Measurements from ENCODE around the gene PTPN7. TPM values are rescaled to one million over a fixed set of nuclear protein-coding genes. Genes with fewer than 3 reads are reported as not detected.

PTPN7 gene
- total and polyA plus RNA-seq, 2 donors (not counting 3 experiments of a cell fraction or from before 2014, with no cell fraction given), result 0.86 to 1.8 TPM

GRCh38 chr1:202151045-202151444, 9.4 kb downstream of the PTPN7 start:
- intact Hi-C loops (cut with micrococcal nuclease), result no loop called here
- CTCF ChIA-PET, result no interaction called here

More at GRCh38 chr1:202151045-202151444, 9.4 kb downstream of the PTPN7 start:
- dilution Hi-C loops (cut with MboI; ENCODE audit: extremely low pct_ligation_motif_present, low sequenced_read_pairs), result no loop called here
- no peak overlapping the region for H3K9ac ChIP-seq (replicated peaks; ENCODE audit: extremely low read depth, insufficient read depth, low read length)
- no peak for TF ChIP-seq POLR2A (IDR thresholded peaks at IDR 0.05; ENCODE audit: low read depth, low read length)
- no peak for TF ChIP-seq FOS (IDR thresholded peaks at IDR 0.05; ENCODE audit: borderline replicate concordance, insufficient read depth, low read length)
- TF ChIP-seq MYC (IDR thresholded peaks at IDR 0.05; ENCODE audit: low read depth, low read length), result no peak
- TF ChIP-seq MAX (IDR thresholded peaks at IDR 0.05; ENCODE audit: insufficient read depth, insufficient read length), result no peak
- TF ChIP-seq EZH2 (IDR thresholded peaks at IDR 0.05; ENCODE audit: borderline replicate concordance, low read depth, low read length, severe bottlenecking), result no peak
- no peak for TF ChIP-seq CTCF (IDR thresholded peaks at IDR 0.05; ENCODE audit: extremely low read depth in 1 of 2, insufficient read depth in 1 of 2, low read depth in 1 of 2, low read length in 2 of 2)
- TF ChIP-seq GATA2 (IDR thresholded peaks at IDR 0.05; ENCODE audit: insufficient read depth, insufficient read length, low read depth, low read length), result no peak
- no peak for TF ChIP-seq JUN (IDR thresholded peaks at IDR 0.05; ENCODE audit: borderline replicate concordance, insufficient read depth, insufficient read length, low read depth)
- TF ChIP-seq POLR2AphosphoS5 (IDR thresholded peaks at IDR 0.05; ENCODE audit: insufficient read depth, low read depth, low read length), result no peak
- DNase-seq (ENCODE audit: low read depth, low spot score) (no peak), FAIRE-seq (no peak)
- no peaks in the 10 kb centered on the region for H3K9me3 ChIP-seq (replicated peaks; ENCODE audit: control insufficient read depth, insufficient read depth, low read length)
- no TSS peak for BruUV-seq (replicated peaks)
- no peaks in the 10 kb centered on the region for H3K9me1 ChIP-seq (replicated peaks; ENCODE audit: control insufficient read depth, extremely low read depth, insufficient read depth, low read length)
- peaks cover 11% of the 10 kb centered on the region for H3K4me1 ChIP-seq (ENCODE audit: control insufficient read depth, extremely low read depth, insufficient read depth, low read length)
- no peak overlapping the region for H3K4me2 ChIP-seq (ENCODE audit: insufficient read depth, low read length)
- POLR2A ChIA-PET, result no interaction called here
- H3K79me2 ChIP-seq (ENCODE audit: control insufficient read depth, insufficient read depth, low read length), result no peaks in the 10 kb centered on the region
- H4K20me1 ChIP-seq (replicated peaks; ENCODE audit: control insufficient read depth, extremely low read depth, insufficient read depth, low read length), result no peaks in the 10 kb centered on the region
- no peaks in the 10 kb centered on the region for H3K27me3 ChIP-seq (ENCODE audit: control insufficient read depth in 2 of 2, insufficient read depth in 2 of 2, low read length in 2 of 2)
- H3K4me3 ChIP-seq (replicated peaks in 1 of 3; ENCODE audit: insufficient read depth in 1 of 3, low read depth in 1 of 3, low read length in 3 of 3), result no peak overlapping the region
- H2AFZ ChIP-seq (ENCODE audit: low read depth, low read length), result no peak overlapping the region
- no peaks in the 10 kb centered on the region for H3K36me3 ChIP-seq (ENCODE audit: control insufficient read depth in 2 of 2, extremely low read depth in 1 of 2, insufficient read depth in 2 of 2, low read length in 2 of 2)
- no peak overlapping the region for H3K27ac ChIP-seq (ENCODE audit: insufficient read depth, low read depth, low read length)

Data from endothelial cell of umbilical vein (primary cell).